GM19372 (cell line): Measurements from ENCODE around the gene SESN3.
"Not testable (repeated sequence)": the region's sequence is repeated elsewhere in the genome, so short reads cannot be mapped to it uniquely, and the experiment has no call there.

Experiments used
- ATAC-seq: cut with Tn5 transposase; IDR thresholded peaks from one replicate; pipeline ENCODE4 v1.9.1; 2021; ENCODE audit warnings: mild to moderate bottlenecking, low read depth, moderate library complexity; ENCODE audit not compliant: unreplicated experiment

Gene SESN3

GRCh38 chr11:95227060-95227459 is 3.9 kb downstream of the SESN3 start:
- not testable (repeated sequence) for ATAC-seq

- ATAC-seq: no peak
Measured at GRCh38 chr11:95222817-95223216, 8.2 kb downstream of the SESN3 start.

- ATAC-seq: no peak
Measured at GRCh38 chr11:95219599-95219998, 11.4 kb downstream of the SESN3 start.

GRCh38 chr11:95218149-95218548 is 12.9 kb downstream of the SESN3 start:
- no peak for ATAC-seq

GRCh38 chr11:95212609-95213008 is 18.4 kb downstream of the SESN3 start:
- ATAC-seq: no peak

- ATAC-seq: not testable (repeated sequence)
Measured at GRCh38 chr11:95209535-95209934, 21.5 kb downstream of the SESN3 start.

- no peak for ATAC-seq
Measured at GRCh38 chr11:95200781-95201457, 30.1 kb downstream of the SESN3 start.

- ATAC-seq: no peak
Measured at GRCh38 chr11:95195831-95196230, 35.2 kb downstream of the SESN3 start.

- ATAC-seq: no peak
Measured at GRCh38 chr11:95193541-95193940, 37.5 kb downstream of the SESN3 start.

- ATAC-seq: no peak
Measured at GRCh38 chr11:95192717-95193116, 38.3 kb downstream of the SESN3 start.

- no peak for ATAC-seq
Measured at GRCh38 chr11:95187723-95188122, 43.3 kb downstream of the SESN3 start.

- no peak for ATAC-seq
Measured at GRCh38 chr11:95182397-95182796, 48.6 kb downstream of the SESN3 start.

- ATAC-seq: no peak
Measured at GRCh38 chr11:95175818-95176380, 55.1 kb downstream of the SESN3 start.

GRCh38 chr11:95170294-95170693 is 60.7 kb downstream of the SESN3 start:
- ATAC-seq: no peak

GRCh38 chr11:95166781-95167180 is 64.2 kb downstream of the SESN3 start:
- ATAC-seq: no peak

GRCh38 chr11:95165638-95166037 is 65.4 kb downstream of the SESN3 start:
- ATAC-seq: no peak

- no peak for ATAC-seq
Measured at GRCh38 chr11:95163106-95163505, 67.9 kb downstream of the SESN3 start.

GRCh38 chr11:95161248-95161647 is 69.8 kb downstream of the SESN3 start:
- ATAC-seq: no peak

GRCh38 chr11:95157824-95158223 is 73.2 kb downstream of the SESN3 start:
- no peak for ATAC-seq

- no peak for ATAC-seq
Measured at GRCh38 chr11:95156916-95157541, 74.0 kb downstream of the SESN3 start.

GRCh38 chr11:95156133-95156721 is 74.8 kb downstream of the SESN3 start:
- no peak for ATAC-seq

GRCh38 chr11:95155385-95155784 is 75.6 kb downstream of the SESN3 start:
- no peak for ATAC-seq
